Dendritic cell treated with granulocyte-macrophage colony-stimulating factor and Interleukin-4, amounts not matched to agents 40 ng/mL and 50 ng/mL, for 4 days (primary cell): ENCODE results near the gene CCDC39.
"Not testable (repeated sequence)": the region's sequence is repeated elsewhere in the genome, so short reads cannot be mapped to it uniquely, and the experiment has no call there.

ENCODE experiments used
- H3K27ac Mint-ChIP-seq: one replicate; pipeline ENCODE4 v1.8.0; 2022; ENCODE audit warnings: mild to moderate bottlenecking, mixed read lengths
- H3K27me3 Mint-ChIP-seq: one replicate; pipeline ENCODE4 v1.8.0; 2022; ENCODE audit warnings: mild to moderate bottlenecking, mixed read lengths
- H3K36me3 Mint-ChIP-seq: one replicate; pipeline ENCODE4 v1.8.0; 2022; ENCODE audit warnings: low read depth, mixed read lengths
- H3K4me1 Mint-ChIP-seq: one replicate; pipeline ENCODE4 v1.8.0; 2022; ENCODE audit warnings: low read depth, mixed read lengths
- H3K4me3 Mint-ChIP-seq: one replicate; pipeline ENCODE4 v1.8.0; 2022; ENCODE audit warnings: mild to moderate bottlenecking, moderate library complexity, mixed read lengths
- H3K9me3 Mint-ChIP-seq: one replicate; pipeline ENCODE4 v1.8.0; 2022; ENCODE audit warnings: mixed read lengths
- intact Hi-C: fragments of 100-400 bp; cut with micrococcal nuclease; formaldehyde crosslinking; loops from one replicate; pipeline ENCODE4 v1.15.0; 2022

CCDC39 gene

GRCh38 chr3:180661444-180661843 is 17.8 kb downstream of the CCDC39 start:
- no peaks in the 10 kb centered on the region for H3K4me1 Mint-ChIP-seq
- no peak overlapping the region for H3K4me3 Mint-ChIP-seq
- H3K36me3 Mint-ChIP-seq = no peaks in the 10 kb centered on the region
- intact Hi-C loops = no loop called here
- H3K27me3 Mint-ChIP-seq = no peaks in the 10 kb centered on the region
- H3K27ac Mint-ChIP-seq = no peak overlapping the region
- no peaks in the 10 kb centered on the region for H3K9me3 Mint-ChIP-seq

GRCh38 chr3:180657094-180657493 is 22.2 kb downstream of the CCDC39 start:
- Mint-ChIP-seq H3K4me1 (no peaks in the 10 kb centered on the region), H3K27ac (no peak overlapping the region), H3K36me3 (no peaks in the 10 kb centered on the region), H3K27me3 (peaks cover 3% of the 10 kb centered on the region), H3K9me3 (no peaks in the 10 kb centered on the region), H3K4me3 (no peak overlapping the region)
- intact Hi-C loops = no loop called here

GRCh38 chr3:180656406-180656805 is 22.9 kb downstream of the CCDC39 start:
- intact Hi-C loops = no loop called here
- Mint-ChIP-seq H3K27me3 (peaks cover 3% of the 10 kb centered on the region), H3K36me3 (no peaks in the 10 kb centered on the region), H3K4me3 (no peak overlapping the region), H3K9me3 (no peaks in the 10 kb centered on the region), H3K27ac (no peak overlapping the region), H3K4me1 (no peaks in the 10 kb centered on the region)

- H3K27me3 Mint-ChIP-seq = peaks cover 2% of the 10 kb centered on the region
- H3K4me1 Mint-ChIP-seq = no peaks in the 10 kb centered on the region
- H3K36me3 Mint-ChIP-seq = no peaks in the 10 kb centered on the region
- H3K4me3 Mint-ChIP-seq = no peak overlapping the region
- H3K27ac Mint-ChIP-seq = no peak overlapping the region
- intact Hi-C loops = no loop called here
- no peaks in the 10 kb centered on the region for H3K9me3 Mint-ChIP-seq
Observed at GRCh38 chr3:180646187-180646790, 33.0 kb downstream of the CCDC39 start.

- H3K9me3 Mint-ChIP-seq = no peaks in the 10 kb centered on the region
- no peak overlapping the region for H3K27ac Mint-ChIP-seq
- H3K36me3 Mint-ChIP-seq = no peaks in the 10 kb centered on the region
- no peak overlapping the region for H3K4me3 Mint-ChIP-seq
- H3K27me3 Mint-ChIP-seq = peaks cover 7% of the 10 kb centered on the region
- intact Hi-C loops = no loop called here
- H3K4me1 Mint-ChIP-seq = no peaks in the 10 kb centered on the region
Observed at GRCh38 chr3:180640987-180641386, 38.3 kb downstream of the CCDC39 start.

GRCh38 chr3:180633722-180634121 is 45.6 kb downstream of the CCDC39 start:
- H3K27me3 Mint-ChIP-seq = peaks cover 2% of the 10 kb centered on the region

GRCh38 chr3:180631317-180631716 is 48.0 kb downstream of the CCDC39 start:
- Mint-ChIP-seq H3K4me1 (no peaks in the 10 kb centered on the region), H3K9me3 (no peaks in the 10 kb centered on the region), H3K36me3 (peaks cover 6% of the 10 kb centered on the region), H3K27ac (no peak overlapping the region), H3K27me3 (peaks cover 1% of the 10 kb centered on the region), H3K4me3 (no peak overlapping the region)
- intact Hi-C loops = no loop called here

More at GRCh38 chr3:180633722-180634121, 45.6 kb downstream of the CCDC39 start:
- intact Hi-C loops = no loop called here
- Mint-ChIP-seq H3K27ac (no peak overlapping the region), H3K4me3 (no peak overlapping the region), H3K9me3 (no peaks in the 10 kb centered on the region), H3K4me1 (no peaks in the 10 kb centered on the region), H3K36me3 (no peaks in the 10 kb centered on the region)

GRCh38 chr3:180630371-180630770 is 48.9 kb downstream of the CCDC39 start:
- Mint-ChIP-seq H3K9me3 (no peaks in the 10 kb centered on the region), H3K27ac (no peak overlapping the region), H3K4me3 (no peak overlapping the region), H3K27me3 (peaks cover 1% of the 10 kb centered on the region), H3K4me1 (no peaks in the 10 kb centered on the region), H3K36me3 (peaks cover 15% of the 10 kb centered on the region)
- intact Hi-C loops = no loop called here

GRCh38 chr3:180626844-180627243 is 52.4 kb downstream of the CCDC39 start:
- H3K27me3 Mint-ChIP-seq = no peaks in the 10 kb centered on the region
- H3K36me3 Mint-ChIP-seq = peaks cover 38% of the 10 kb centered on the region
- H3K4me3 Mint-ChIP-seq = no peak overlapping the region
- H3K9me3 Mint-ChIP-seq = peaks cover 31% of the 10 kb centered on the region
- no peak overlapping the region for H3K27ac Mint-ChIP-seq
- H3K4me1 Mint-ChIP-seq = no peaks in the 10 kb centered on the region
- intact Hi-C loops = no loop called here

- intact Hi-C loops = no loop called here
- Mint-ChIP-seq H3K36me3 (peaks cover 43% of the 10 kb centered on the region), H3K4me3 (no peak overlapping the region), H3K27ac (peak overlapping the region; percentile 48), H3K27me3 (no peaks in the 10 kb centered on the region), H3K4me1 (no peaks in the 10 kb centered on the region), H3K9me3 (peaks cover 35% of the 10 kb centered on the region)
Observed at GRCh38 chr3:180624714-180625113, 54.6 kb downstream of the CCDC39 start.

GRCh38 chr3:180619723-180620122 is 59.6 kb downstream of the CCDC39 start:
- no peak overlapping the region for H3K27ac Mint-ChIP-seq
- no peaks in the 10 kb centered on the region for H3K4me1 Mint-ChIP-seq
- no peaks in the 10 kb centered on the region for H3K27me3 Mint-ChIP-seq
- no peak overlapping the region for H3K4me3 Mint-ChIP-seq
- intact Hi-C loops = loop anchor here (10.0 kb wide), 1 partner anchor 345 kb away; no protein-coding TSS in a partner anchor
- peaks cover 22% of the 10 kb centered on the region for H3K36me3 Mint-ChIP-seq
- peaks cover 32% of the 10 kb centered on the region for H3K9me3 Mint-ChIP-seq

GRCh38 chr3:180618563-180618962 is 60.7 kb downstream of the CCDC39 start:
- H3K36me3 Mint-ChIP-seq, H3K27me3 Mint-ChIP-seq, H3K27ac Mint-ChIP-seq, H3K4me3 Mint-ChIP-seq, H3K4me1 Mint-ChIP-seq: not testable (repeated sequence)
- H3K9me3 Mint-ChIP-seq = peaks cover 21% of the 10 kb centered on the region
- intact Hi-C loops = loop anchor here (10.0 kb wide), 1 partner anchor 346 kb away; no protein-coding TSS in a partner anchor

- intact Hi-C loops = loop anchor here (10.0 kb wide), 1 partner anchor 348 kb away; no protein-coding TSS in a partner anchor
- Mint-ChIP-seq H3K27ac (no peak overlapping the region), H3K9me3 (peaks cover 6% of the 10 kb centered on the region), H3K4me1 (no peaks in the 10 kb centered on the region), H3K27me3 (no peaks in the 10 kb centered on the region), H3K4me3 (no peak overlapping the region), H3K36me3 (peaks cover 19% of the 10 kb centered on the region)
Observed at GRCh38 chr3:180617049-180617448, 62.2 kb downstream of the CCDC39 start.

GRCh38 chr3:180615954-180616353 is 63.3 kb downstream of the CCDC39 start:
- Mint-ChIP-seq H3K27me3 (no peaks in the 10 kb centered on the region), H3K36me3 (peaks cover 23% of the 10 kb centered on the region), H3K4me3 (no peak overlapping the region), H3K9me3 (no peaks in the 10 kb centered on the region), H3K27ac (no peak overlapping the region), H3K4me1 (no peaks in the 10 kb centered on the region)
- intact Hi-C loops = loop anchor here (10.0 kb wide), 1 partner anchor 349 kb away; no protein-coding TSS in a partner anchor

GRCh38 chr3:180612364-180612763 is 66.9 kb downstream of the CCDC39 start:
- Mint-ChIP-seq H3K4me1 (no peaks in the 10 kb centered on the region), H3K36me3 (peaks cover 54% of the 10 kb centered on the region), H3K4me3 (no peak overlapping the region), H3K27me3 (no peaks in the 10 kb centered on the region), H3K9me3 (no peaks in the 10 kb centered on the region), H3K27ac (no peak overlapping the region)
- intact Hi-C loops = loop anchor here (10.0 kb wide), 1 partner anchor 352 kb away; no protein-coding TSS in a partner anchor
